ENCODE data around the gene CTPS1. TPM values are rescaled to one million over a fixed set of nuclear protein-coding genes. Genes with fewer than 3 reads are reported as not detected.

Gene CTPS1, protein sequence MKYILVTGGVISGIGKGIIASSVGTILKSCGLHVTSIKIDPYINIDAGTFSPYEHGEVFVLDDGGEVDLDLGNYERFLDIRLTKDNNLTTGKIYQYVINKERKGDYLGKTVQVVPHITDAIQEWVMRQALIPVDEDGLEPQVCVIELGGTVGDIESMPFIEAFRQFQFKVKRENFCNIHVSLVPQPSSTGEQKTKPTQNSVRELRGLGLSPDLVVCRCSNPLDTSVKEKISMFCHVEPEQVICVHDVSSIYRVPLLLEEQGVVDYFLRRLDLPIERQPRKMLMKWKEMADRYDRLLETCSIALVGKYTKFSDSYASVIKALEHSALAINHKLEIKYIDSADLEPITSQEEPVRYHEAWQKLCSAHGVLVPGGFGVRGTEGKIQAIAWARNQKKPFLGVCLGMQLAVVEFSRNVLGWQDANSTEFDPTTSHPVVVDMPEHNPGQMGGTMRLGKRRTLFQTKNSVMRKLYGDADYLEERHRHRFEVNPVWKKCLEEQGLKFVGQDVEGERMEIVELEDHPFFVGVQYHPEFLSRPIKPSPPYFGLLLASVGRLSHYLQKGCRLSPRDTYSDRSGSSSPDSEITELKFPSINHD
- 93.3 and 93.9 TPM in 2 replicates for total RNA-seq (2014; rRNA removed; shearing (Covaris generic))
- polyA plus RNA-seq (2016; fragmentation: Nextera tagmentation; extraction: Ambion mirVana): 30.6 and 31.8 TPM in 2 replicates
- long read RNA-seq, transcript CTPS1-202 (19 exons, 3,201 nt): major isoform, 50 of 71 reads
- long read RNA-seq, partial matches to known transcripts: 16 of 71 reads
- long read RNA-seq, other reads (novel, unspliced or antisense): 3 of 71 reads

DNA sequence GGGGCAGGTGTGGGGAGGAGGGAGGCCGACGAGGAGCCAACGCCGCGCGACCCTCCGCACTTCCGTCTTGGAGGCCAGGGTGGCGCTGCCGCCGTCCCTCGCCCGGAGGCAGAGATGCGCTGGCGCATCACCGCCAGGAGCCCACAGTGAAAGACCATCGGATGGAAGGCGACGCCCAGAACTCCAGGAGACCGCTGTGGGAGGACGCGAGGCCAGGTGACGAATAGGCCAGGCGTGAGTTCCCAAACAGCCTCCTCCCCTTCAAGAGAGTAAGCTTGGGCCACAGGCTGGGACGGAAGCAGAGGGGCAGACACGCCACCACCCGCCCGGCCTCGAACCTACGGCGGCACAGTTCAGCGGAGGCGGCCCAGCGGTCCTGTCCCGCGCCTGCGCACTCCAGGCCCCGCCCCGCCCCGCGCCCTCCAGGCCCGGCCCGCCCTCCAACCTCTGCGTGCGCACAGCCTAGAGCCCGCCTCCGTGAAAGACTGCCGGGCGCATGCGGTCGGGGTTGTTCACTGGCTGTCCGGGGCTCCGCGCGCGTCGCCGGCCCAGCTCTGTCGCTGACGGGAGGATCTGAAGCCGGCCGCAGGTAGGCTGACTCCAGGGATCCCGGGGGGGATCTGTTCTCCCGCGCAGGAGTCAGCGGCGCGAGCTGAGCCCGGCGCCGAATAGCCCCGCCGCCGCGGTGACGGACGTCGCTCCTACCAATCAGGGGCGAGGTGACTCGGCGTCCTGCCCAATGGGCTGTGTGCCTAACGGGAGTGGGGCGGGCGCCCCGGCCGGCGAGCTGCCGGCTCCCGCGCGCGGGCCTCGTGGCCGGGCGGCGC lies at the start of gene CTPS1:
Gene CTPS1, plus strand, starts transcription at position 456 of the 827 bp plus-strand sequence. CDS start 3,595 bp downstream, outside the sequence.
- Mint-ChIP-seq H3K36me3 (ENCODE audit: low read depth) (peaks cover 23% of the 10 kb centered on the region), H3K27me3 (ENCODE audit: insufficient read depth, low read depth, poor library complexity) (peaks cover 8% of the 10 kb centered on the region), H3K4me1 (peaks cover 21% of the 10 kb centered on the region), H3K9me3 (no peaks in the 10 kb centered on the region), H3K27ac (peak within 1 kb of the TSS; percentile 97), H3K4me3 (peak within 1 kb of the TSS; percentile 86)
- peak; percentile 85 for ATAC-seq
- Histone ChIP-seq H4K20me1 (replicated peaks; ENCODE audit: insufficient read depth) (peaks cover 28% of the 10 kb centered on the region), H3K27me3 (ENCODE audit: insufficient read depth) (no peaks in the 10 kb centered on the region), H3K27ac (ENCODE audit: low read depth) (peak within 1 kb of the TSS; percentile 97), H3F3A (replicated peaks; ENCODE audit: low read depth) (0 out of 2 replicates have a peak, but pooled peaks cover 3% of the 10 kb centered on the region), H2AFZ (peak within 1 kb of the TSS; percentile 97), H3K4me2 (peak within 1 kb of the TSS; percentile 95), H3K4me1 (ENCODE audit: insufficient read depth) (peaks cover 24% of the 10 kb centered on the region), H3K4me3 (peak within 1 kb of the TSS; percentile 86), H3K36me3 (ENCODE audit: insufficient read depth) (peaks cover 12% of the 10 kb centered on the region), H3K9me2 (ENCODE audit: insufficient read depth) (no peaks in the 10 kb centered on the region), H3K79me2 (replicated peaks; ENCODE audit: insufficient read depth) (peaks cover 42% of the 10 kb centered on the region)
- peak; percentile 93 for DNase-seq (ENCODE audit: low spot score)
- TF ChIP-seq CREB1 (CRISPR knock-in tag; IDR thresholded peaks at IDR 0.05; ENCODE audit: low read depth) (peak; percentile 61; the same call in 1 of the 2 replicates), EZH2phosphoT487 (IDR thresholded peaks at IDR 0.05; ENCODE audit: unreplicated experiment) (no peak), ZNF331 (CRISPR knock-in tag; IDR thresholded peaks at IDR 0.05; ENCODE audit: low read depth) (no peak), EZH2 (IDR thresholded peaks at IDR 0.05; ENCODE audit: low read depth, unreplicated experiment) (no peak), CTCF (conservative IDR thresholded peaks at IDR 0.05; ENCODE audit: low read depth in 2 of 2) (peak; percentile 44 to 58; a peak in 3 of 4 replicates), POLR2AphosphoS5 (IDR thresholded peaks at IDR 0.05; ENCODE audit: low read depth) (peak; percentile 78), STAT1 (IDR thresholded peaks at IDR 0.05; ENCODE audit: unreplicated experiment) (no peak), NANOG (IDR thresholded peaks at IDR 0.05; ENCODE audit: borderline replicate concordance) (no peak), JUNB (IDR thresholded peaks at IDR 0.05; ENCODE audit: unreplicated experiment) (no peak)
- TF ChIP-seq, protein P1, sequence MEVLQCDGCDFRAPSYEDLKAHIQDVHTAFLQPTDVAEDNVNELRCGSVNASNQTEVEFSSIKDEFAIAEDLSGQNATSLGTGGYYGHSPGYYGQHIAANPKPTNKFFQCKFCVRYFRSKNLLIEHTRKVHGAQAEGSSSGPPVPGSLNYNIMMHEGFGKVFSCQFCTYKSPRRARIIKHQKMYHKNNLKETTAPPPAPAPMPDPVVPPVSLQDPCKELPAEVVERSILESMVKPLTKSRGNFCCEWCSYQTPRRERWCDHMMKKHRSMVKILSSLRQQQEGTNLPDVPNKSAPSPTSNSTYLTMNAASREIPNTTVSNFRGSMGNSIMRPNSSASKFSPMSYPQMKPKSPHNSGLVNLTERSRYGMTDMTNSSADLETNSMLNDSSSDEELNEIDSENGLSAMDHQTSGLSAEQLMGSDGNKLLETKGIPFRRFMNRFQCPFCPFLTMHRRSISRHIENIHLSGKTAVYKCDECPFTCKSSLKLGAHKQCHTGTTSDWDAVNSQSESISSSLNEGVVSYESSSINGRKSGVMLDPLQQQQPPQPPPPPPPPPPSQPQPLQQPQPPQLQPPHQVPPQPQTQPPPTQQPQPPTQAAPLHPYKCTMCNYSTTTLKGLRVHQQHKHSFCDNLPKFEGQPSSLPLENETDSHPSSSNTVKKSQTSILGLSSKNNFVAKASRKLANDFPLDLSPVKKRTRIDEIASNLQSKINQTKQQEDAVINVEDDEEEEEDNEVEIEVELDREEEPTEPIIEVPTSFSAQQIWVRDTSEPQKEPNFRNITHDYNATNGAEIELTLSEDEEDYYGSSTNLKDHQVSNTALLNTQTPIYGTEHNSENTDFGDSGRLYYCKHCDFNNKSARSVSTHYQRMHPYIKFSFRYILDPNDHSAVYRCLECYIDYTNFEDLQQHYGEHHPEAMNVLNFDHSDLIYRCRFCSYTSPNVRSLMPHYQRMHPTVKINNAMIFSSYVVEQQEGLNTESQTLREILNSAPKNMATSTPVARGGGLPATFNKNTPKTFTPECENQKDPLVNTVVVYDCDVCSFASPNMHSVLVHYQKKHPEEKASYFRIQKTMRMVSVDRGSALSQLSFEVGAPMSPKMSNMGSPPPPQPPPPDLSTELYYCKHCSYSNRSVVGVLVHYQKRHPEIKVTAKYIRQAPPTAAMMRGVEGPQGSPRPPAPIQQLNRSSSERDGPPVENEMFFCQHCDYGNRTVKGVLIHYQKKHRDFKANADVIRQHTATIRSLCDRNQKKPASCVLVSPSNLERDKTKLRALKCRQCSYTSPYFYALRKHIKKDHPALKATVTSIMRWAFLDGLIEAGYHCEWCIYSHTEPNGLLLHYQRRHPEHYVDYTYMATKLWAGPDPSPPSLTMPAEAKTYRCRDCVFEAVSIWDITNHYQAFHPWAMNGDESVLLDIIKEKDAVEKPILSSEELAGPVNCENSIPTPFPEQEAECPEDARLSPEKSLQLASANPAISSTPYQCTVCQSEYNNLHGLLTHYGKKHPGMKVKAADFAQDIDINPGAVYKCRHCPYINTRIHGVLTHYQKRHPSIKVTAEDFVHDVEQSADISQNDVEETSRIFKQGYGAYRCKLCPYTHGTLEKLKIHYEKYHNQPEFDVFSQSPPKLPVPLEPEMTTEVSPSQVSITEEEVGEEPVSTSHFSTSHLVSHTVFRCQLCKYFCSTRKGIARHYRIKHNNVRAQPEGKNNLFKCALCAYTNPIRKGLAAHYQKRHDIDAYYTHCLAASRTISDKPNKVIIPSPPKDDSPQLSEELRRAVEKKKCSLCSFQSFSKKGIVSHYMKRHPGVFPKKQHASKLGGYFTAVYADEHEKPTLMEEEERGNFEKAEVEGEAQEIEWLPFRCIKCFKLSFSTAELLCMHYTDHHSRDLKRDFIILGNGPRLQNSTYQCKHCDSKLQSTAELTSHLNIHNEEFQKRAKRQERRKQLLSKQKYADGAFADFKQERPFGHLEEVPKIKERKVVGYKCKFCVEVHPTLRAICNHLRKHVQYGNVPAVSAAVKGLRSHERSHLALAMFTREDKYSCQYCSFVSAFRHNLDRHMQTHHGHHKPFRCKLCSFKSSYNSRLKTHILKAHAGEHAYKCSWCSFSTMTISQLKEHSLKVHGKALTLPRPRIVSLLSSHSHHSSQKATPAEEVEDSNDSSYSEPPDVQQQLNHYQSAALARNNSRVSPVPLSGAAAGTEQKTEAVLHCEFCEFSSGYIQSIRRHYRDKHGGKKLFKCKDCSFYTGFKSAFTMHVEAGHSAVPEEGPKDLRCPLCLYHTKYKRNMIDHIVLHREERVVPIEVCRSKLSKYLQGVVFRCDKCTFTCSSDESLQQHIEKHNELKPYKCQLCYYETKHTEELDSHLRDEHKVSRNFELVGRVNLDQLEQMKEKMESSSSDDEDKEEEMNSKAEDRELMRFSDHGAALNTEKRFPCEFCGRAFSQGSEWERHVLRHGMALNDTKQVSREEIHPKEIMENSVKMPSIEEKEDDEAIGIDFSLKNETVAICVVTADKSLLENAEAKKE (CRISPR knock-in tag; IDR thresholded peaks at IDR 0.05): no peak
- TF ChIP-seq, protein P2, sequence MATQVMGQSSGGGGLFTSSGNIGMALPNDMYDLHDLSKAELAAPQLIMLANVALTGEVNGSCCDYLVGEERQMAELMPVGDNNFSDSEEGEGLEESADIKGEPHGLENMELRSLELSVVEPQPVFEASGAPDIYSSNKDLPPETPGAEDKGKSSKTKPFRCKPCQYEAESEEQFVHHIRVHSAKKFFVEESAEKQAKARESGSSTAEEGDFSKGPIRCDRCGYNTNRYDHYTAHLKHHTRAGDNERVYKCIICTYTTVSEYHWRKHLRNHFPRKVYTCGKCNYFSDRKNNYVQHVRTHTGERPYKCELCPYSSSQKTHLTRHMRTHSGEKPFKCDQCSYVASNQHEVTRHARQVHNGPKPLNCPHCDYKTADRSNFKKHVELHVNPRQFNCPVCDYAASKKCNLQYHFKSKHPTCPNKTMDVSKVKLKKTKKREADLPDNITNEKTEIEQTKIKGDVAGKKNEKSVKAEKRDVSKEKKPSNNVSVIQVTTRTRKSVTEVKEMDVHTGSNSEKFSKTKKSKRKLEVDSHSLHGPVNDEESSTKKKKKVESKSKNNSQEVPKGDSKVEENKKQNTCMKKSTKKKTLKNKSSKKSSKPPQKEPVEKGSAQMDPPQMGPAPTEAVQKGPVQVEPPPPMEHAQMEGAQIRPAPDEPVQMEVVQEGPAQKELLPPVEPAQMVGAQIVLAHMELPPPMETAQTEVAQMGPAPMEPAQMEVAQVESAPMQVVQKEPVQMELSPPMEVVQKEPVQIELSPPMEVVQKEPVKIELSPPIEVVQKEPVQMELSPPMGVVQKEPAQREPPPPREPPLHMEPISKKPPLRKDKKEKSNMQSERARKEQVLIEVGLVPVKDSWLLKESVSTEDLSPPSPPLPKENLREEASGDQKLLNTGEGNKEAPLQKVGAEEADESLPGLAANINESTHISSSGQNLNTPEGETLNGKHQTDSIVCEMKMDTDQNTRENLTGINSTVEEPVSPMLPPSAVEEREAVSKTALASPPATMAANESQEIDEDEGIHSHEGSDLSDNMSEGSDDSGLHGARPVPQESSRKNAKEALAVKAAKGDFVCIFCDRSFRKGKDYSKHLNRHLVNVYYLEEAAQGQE (IDR thresholded peaks at IDR 0.05; ENCODE audit: unreplicated experiment): no peak
